Epithelial cell of proximal tubule (primary cell): ENCODE results near the gene VAMP4. TPM values are rescaled to one million over a fixed set of nuclear protein-coding genes. Genes with fewer than 3 reads are reported as not detected.

ENCODE experiments used
- DNase-seq: peaks from one replicate; pipeline ENCODE4 v3.0.0-alpha.2; 2011; ENCODE audit warnings: low read depth
- H3K4me3 ChIP-seq: 2 replicates; pipeline ENCODE4 v1.5.1; 2011; ENCODE audit warnings: low read depth, mild to moderate bottlenecking, low read length
- CTCF ChIP-seq: conservative IDR thresholded peaks from 2 replicates; pipeline ENCODE4 v1.5.1; 2012; ENCODE audit warnings: low read depth, mild to moderate bottlenecking, low read length
- total RNA-seq: library from RNA; depleted of rRNA; stranded (reverse); fragments of >200 nt; gene quantifications from 2 replicates; pipeline ENCODE4 v1.2.3, GENCODE V29; 2015

The VAMP4 gene
- total RNA-seq, 1 donor from 2014 or later = 5.8 TPM

GRCh38 chr1:171769171-171769570 is 27.3 kb upstream of the VAMP4 start:
- TF ChIP-seq CTCF = no peak
- no peak for DNase-seq
- no peak overlapping the region for H3K4me3 ChIP-seq

GRCh38 chr1:171763764-171764163 is 21.9 kb upstream of the VAMP4 start:
- no peak for DNase-seq
- no peak for TF ChIP-seq CTCF
- no peak overlapping the region for H3K4me3 ChIP-seq

- no peak for DNase-seq
- H3K4me3 ChIP-seq = no peak overlapping the region
- no peak for TF ChIP-seq CTCF
These were observed 20.3 kb upstream of the VAMP4 start for GRCh38 chr1:171762143-171762563.

- no peak overlapping the region for H3K4me3 ChIP-seq
- DNase-seq = no peak
- no peak for TF ChIP-seq CTCF
These were observed 16.1 kb upstream of the VAMP4 start for GRCh38 chr1:171758011-171758410.

GRCh38 chr1:171756856-171757255 is 15.0 kb upstream of the VAMP4 start:
- no peak for DNase-seq
- no peak for TF ChIP-seq CTCF

GRCh38 chr1:171754971-171755370 is 13.1 kb upstream of the VAMP4 start:
- no peak overlapping the region for H3K4me3 ChIP-seq
- DNase-seq = no peak
- no peak for TF ChIP-seq CTCF

More at GRCh38 chr1:171756856-171757255, 15.0 kb upstream of the VAMP4 start:
- H3K4me3 ChIP-seq = no peak overlapping the region

GRCh38 chr1:171754353-171754705 is 12.5 kb upstream of the VAMP4 start:
- no peak for DNase-seq
- no peak for TF ChIP-seq CTCF
- H3K4me3 ChIP-seq = no peak overlapping the region
